PC-3 (cell line): ENCODE measurements around the gene TNS3. TPM values are rescaled to one million over a fixed set of nuclear protein-coding genes. Genes with fewer than 3 reads are reported as not detected.

Source experiments
- ATAC-seq: fragments of 200-7000 bp; cut with Tn5 transposase; 2 replicates; pipeline ENCODE4 v1.9.1; 2020; ENCODE audit warnings: mild to moderate bottlenecking, moderate library complexity
- BruUV-seq: library from RNA; stranded (reverse); fragments of 400-500 nt; replicated peaks from 2 replicates; lab custom pipeline; 2021; lab: Mats Ljungman, UMichigan
- CTCF ChIA-PET: fragments of 300-600 bp; sonication (Branson Sonifier 250); formaldehyde crosslinking; loops from one replicate; lab custom pipeline; 2022; ENCODE audit warnings: antibody characterized with exemption; lab: Charles Lee
- POLR2A ChIA-PET: fragments of 300-600 bp; sonication (Branson Sonifier 250); formaldehyde crosslinking; loops from one replicate; lab custom pipeline; 2022; ENCODE audit warnings: antibody characterized with exemption; ENCODE audit not compliant: unreplicated experiment; lab: Charles Lee
- DNase-seq: peaks from one replicate; pipeline ENCODE4 v3.0.0-alpha.2; 2015
- H2AFZ ChIP-seq: fragments of 300-600 bp; sonication (generic); 2 replicates; pipeline ENCODE4 v1.6.0; 2016; ENCODE audit warnings: antibody characterized with exemption, low read length
- H3F3A ChIP-seq: fragments of 300-600 bp; sonication (generic); one replicate; pipeline ENCODE4 v1.6.0; 2017; ENCODE audit warnings: antibody characterized with exemption, low read length, control low read depth, mild to moderate bottlenecking; ENCODE audit not compliant: unreplicated experiment
- H3K27ac ChIP-seq: fragments of 300-600 bp; sonication (generic); 2 replicates; pipeline ENCODE4 v1.5.1; 2016; ENCODE audit warnings: mild to moderate bottlenecking, low read length
- H3K27me3 ChIP-seq: fragments of 300-600 bp; sonication (generic); 2 replicates; pipeline ENCODE4 v1.6.1; 2016; ENCODE audit warnings: low read length, mixed read lengths
- H3K36me3 ChIP-seq: fragments of 300-600 bp; sonication (generic); 2 replicates; pipeline ENCODE4 v1.6.1; 2016; ENCODE audit warnings: low read depth, mixed run types, low read length, mixed read lengths
- H3K4me1 ChIP-seq: fragments of 300-600 bp; sonication (generic); 2 replicates; pipeline ENCODE4 v1.5.1; 2016; ENCODE audit warnings: low read length; ENCODE audit not compliant: insufficient read depth
- H3K4me2 ChIP-seq: fragments of 300-600 bp; sonication (generic); 2 replicates; pipeline ENCODE4 v1.6.0; 2016; ENCODE audit warnings: low read length
- H3K4me3 ChIP-seq: fragments of 300-600 bp; sonication (generic); 2 replicates; pipeline ENCODE4 v1.5.1; 2016; ENCODE audit warnings: mild to moderate bottlenecking, low read length, mixed read lengths
- H3K79me2 ChIP-seq: fragments of 300-600 bp; sonication (generic); 2 replicates; pipeline ENCODE4 v1.6.1; 2017; ENCODE audit warnings: low read length, mixed read lengths
- H3K9ac ChIP-seq: fragments of 300-600 bp; sonication (generic); 2 replicates; pipeline ENCODE4 v1.6.0; 2016; ENCODE audit warnings: mild to moderate bottlenecking, low read length
- H3K9me2 ChIP-seq: fragments of 300-600 bp; sonication (generic); replicated peaks from 2 replicates; pipeline ENCODE4 v1.6.1; 2016; ENCODE audit warnings: mixed run types, low read length, mixed read lengths
- H3K9me3 ChIP-seq: fragments of 300-600 bp; sonication (generic); 2 replicates; pipeline ENCODE4 v1.6.1; 2016; ENCODE audit warnings: low read length, mixed read lengths
- H4K20me1 ChIP-seq: fragments of 300-600 bp; sonication (generic); 2 replicates; pipeline ENCODE4 v1.6.1; 2016; ENCODE audit warnings: low read length, mixed read lengths
- CTCF ChIP-seq: fragments of 300-600 bp; sonication (generic); conservative IDR thresholded peaks from 2 replicates; pipeline ENCODE4 v1.5.1; 2017; ENCODE audit warnings: antibody characterized with exemption, low read depth, mild to moderate bottlenecking, low read length
- EZH2 ChIP-seq: fragments of 300-600 bp; sonication (generic); IDR thresholded peaks from one replicate; pipeline ENCODE4 v1.6.1; 2017; ENCODE audit warnings: antibody characterized with exemption, mild to moderate bottlenecking, low read length; ENCODE audit not compliant: unreplicated experiment
- EZH2phosphoT487 ChIP-seq: fragments of 300-600 bp; sonication (generic); IDR thresholded peaks from 2 replicates; pipeline ENCODE4 v1.6.1; 2018; ENCODE audit warnings: mild to moderate bottlenecking, antibody characterized with exemption, low read length, borderline replicate concordance
- intact Hi-C: fragments of 100-400 bp; cut with micrococcal nuclease; formaldehyde crosslinking; loops from 2 replicates; pipeline ENCODE4 v1.9.0; 2023
- total RNA-seq: library from RNA; depleted of rRNA; stranded (reverse); fragments of >200 nt; gene quantifications from 2 replicates; pipeline ENCODE4 v1.2.3, GENCODE V29; 2014

Gene TNS3
- total RNA-seq, 1 experiment from 2014 or later = 72.3 TPM

- ChIA-PET CTCF (interaction anchor here (0.7 to 1.1 kb wide), 2 partner anchors 9 to 663 kb away, joined by 3 read pairs; no protein-coding TSS in a partner anchor), POLR2A (no interaction called here)
- DNase-seq (peak; percentile 41), ATAC-seq (0 out of 2 replicates have a peak, but pooled peaks have one; percentile 34)
- H3K4me3 ChIP-seq = no peak overlapping the region
- no peak overlapping the region for H3K27ac ChIP-seq
- peaks cover 86% of the 10 kb centered on the region for H3K79me2 ChIP-seq
- H2AFZ ChIP-seq = no peak overlapping the region
- H3F3A ChIP-seq = no peaks in the 10 kb centered on the region
- TF ChIP-seq EZH2phosphoT487 (no peak), CTCF (peak; percentile 71)
- no peaks in the 10 kb centered on the region for H3K9me3 ChIP-seq
- peaks cover 13% of the 10 kb centered on the region; the same call in 1 of the 2 replicates for H4K20me1 ChIP-seq
- intact Hi-C loops = no loop called here
- no peak overlapping the region for H3K9ac ChIP-seq
- H3K36me3 ChIP-seq = peaks cover 3% of the 10 kb centered on the region; the same call in 1 of the 2 replicates
- H3K27me3 ChIP-seq = no peaks in the 10 kb centered on the region
- H3K4me2 ChIP-seq = no peak overlapping the region
- no peaks in the 10 kb centered on the region for H3K9me2 ChIP-seq
- H3K4me1 ChIP-seq = peaks cover 9% of the 10 kb centered on the region; the same call in 1 of the 2 replicates
- BruUV-seq = no TSS peak
Measured at GRCh38 chr7:47444376-47445098, 137.4 kb downstream of the TNS3 start.

- intact Hi-C loops = no loop called here
- no peaks in the 10 kb centered on the region for H3F3A ChIP-seq
- H3K4me1 ChIP-seq = peaks cover 9% of the 10 kb centered on the region; the same call in 1 of the 2 replicates
- no peaks in the 10 kb centered on the region for H3K9me2 ChIP-seq
- TF ChIP-seq EZH2 (no peak), EZH2phosphoT487 (no peak), CTCF (no peak)
- H3K79me2 ChIP-seq = peaks cover 71% of the 10 kb centered on the region
- no peaks in the 10 kb centered on the region for H3K27me3 ChIP-seq
- no peaks in the 10 kb centered on the region for H3K9me3 ChIP-seq
- CTCF ChIA-PET = no interaction called here
- no peak overlapping the region for H3K9ac ChIP-seq
- H4K20me1 ChIP-seq = peaks cover 13% of the 10 kb centered on the region; the same call in 1 of the 2 replicates
- BruUV-seq = no TSS peak
- H2AFZ ChIP-seq = no peak overlapping the region
- H3K4me2 ChIP-seq = no peak overlapping the region
- DNase-seq (no peak), ATAC-seq (no peak)
- POLR2A ChIA-PET = no interaction called here
- H3K27ac ChIP-seq = no peak overlapping the region
- no peak overlapping the region for H3K4me3 ChIP-seq
- H3K36me3 ChIP-seq = peaks cover 5% of the 10 kb centered on the region
Measured at GRCh38 chr7:47443049-47443448, 138.9 kb downstream of the TNS3 start.

GRCh38 chr7:47442605-47442865, 139.4 kb downstream of the TNS3 start:
- H3K4me2 ChIP-seq = no peak overlapping the region

More at GRCh38 chr7:47442605-47442865, 139.4 kb downstream of the TNS3 start:
- Histone ChIP-seq H3K27me3 (no peaks in the 10 kb centered on the region), H3K36me3 (peaks cover 4% of the 10 kb centered on the region), H3K79me2 (peaks cover 66% of the 10 kb centered on the region), H4K20me1 (peaks cover 13% of the 10 kb centered on the region; the same call in 1 of the 2 replicates), H3K9me3 (no peaks in the 10 kb centered on the region), H3K4me3 (no peak overlapping the region), H3K4me1 (peaks cover 9% of the 10 kb centered on the region; the same call in 1 of the 2 replicates), H3K9ac (no peak overlapping the region), H2AFZ (no peak overlapping the region), H3K27ac (no peak overlapping the region), H3K9me2 (no peaks in the 10 kb centered on the region), H3F3A (no peaks in the 10 kb centered on the region)
- no peak for ATAC-seq
- intact Hi-C loops = no loop called here
- ChIA-PET CTCF (no interaction called here), POLR2A (no interaction called here)
- TF ChIP-seq EZH2phosphoT487 = no peak
- no TSS peak for BruUV-seq
- DNase-seq = no peak
